ENCODE results near the gene ZNF575.

DNA sequence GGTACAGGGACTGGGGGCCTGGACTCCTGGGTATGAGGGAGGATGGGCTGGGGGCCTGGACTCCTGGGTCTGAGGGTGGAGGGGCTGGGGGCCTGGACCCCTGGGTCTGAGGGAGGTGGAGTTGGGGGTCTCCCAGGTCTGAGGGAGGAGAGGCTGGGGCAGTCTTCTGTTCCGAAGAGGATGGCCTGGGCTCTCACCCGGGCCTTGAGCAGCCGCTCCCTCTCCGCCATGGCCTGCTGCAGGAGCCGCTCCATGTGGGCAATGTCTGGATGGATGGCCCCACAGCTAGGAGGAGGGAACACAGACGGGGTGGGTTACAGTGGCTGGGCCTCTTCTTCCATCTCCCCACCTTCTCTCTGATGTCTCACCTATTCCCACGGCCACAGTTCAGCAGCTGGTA lies 46.6 kb upstream of the ZNF575 start:
- TF ChIP-seq, protein P1, sequence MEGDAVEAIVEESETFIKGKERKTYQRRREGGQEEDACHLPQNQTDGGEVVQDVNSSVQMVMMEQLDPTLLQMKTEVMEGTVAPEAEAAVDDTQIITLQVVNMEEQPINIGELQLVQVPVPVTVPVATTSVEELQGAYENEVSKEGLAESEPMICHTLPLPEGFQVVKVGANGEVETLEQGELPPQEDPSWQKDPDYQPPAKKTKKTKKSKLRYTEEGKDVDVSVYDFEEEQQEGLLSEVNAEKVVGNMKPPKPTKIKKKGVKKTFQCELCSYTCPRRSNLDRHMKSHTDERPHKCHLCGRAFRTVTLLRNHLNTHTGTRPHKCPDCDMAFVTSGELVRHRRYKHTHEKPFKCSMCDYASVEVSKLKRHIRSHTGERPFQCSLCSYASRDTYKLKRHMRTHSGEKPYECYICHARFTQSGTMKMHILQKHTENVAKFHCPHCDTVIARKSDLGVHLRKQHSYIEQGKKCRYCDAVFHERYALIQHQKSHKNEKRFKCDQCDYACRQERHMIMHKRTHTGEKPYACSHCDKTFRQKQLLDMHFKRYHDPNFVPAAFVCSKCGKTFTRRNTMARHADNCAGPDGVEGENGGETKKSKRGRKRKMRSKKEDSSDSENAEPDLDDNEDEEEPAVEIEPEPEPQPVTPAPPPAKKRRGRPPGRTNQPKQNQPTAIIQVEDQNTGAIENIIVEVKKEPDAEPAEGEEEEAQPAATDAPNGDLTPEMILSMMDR (IDR thresholded peaks at IDR 0.05), result no peak
- TF ChIP-seq POLR2A (IDR thresholded peaks at IDR 0.05), result no peak
